Activated CD8-positive, alpha-beta memory T cell treated with anti-CD3 and anti-CD28 coated beads, Interleukin-2, amount 10 ng/mL, durations not matched to agents 7 days and 5 days (primary cell): ENCODE results near the gene NEU4. TPM values are rescaled to one million over a fixed set of nuclear protein-coding genes. Genes with fewer than 3 reads are reported as not detected.

ENCODE experiments used
- ATAC-seq: fragments of 150-1000 bp; cut with Tn5 transposase; one replicate; pipeline ENCODE4 v1.10.0; 2021; ENCODE audit warnings: moderate library complexity
- CTCF ChIA-PET: fragments of 350-600 bp; sonication (Branson Sonifier 250); formaldehyde crosslinking; loops from one replicate; lab custom pipeline; 2021; ENCODE audit warnings: antibody characterized with exemption; lab: Charles Lee
- DNase-seq: peaks from one replicate; pipeline ENCODE4 v3.0.0-alpha.2; 2020
- H3K27ac Mint-ChIP-seq: one replicate; pipeline ENCODE4 v1.8.0; 2021; ENCODE audit warnings: mild to moderate bottlenecking, mixed read lengths
- H3K27me3 Mint-ChIP-seq: one replicate; pipeline ENCODE4 v1.8.0; 2021; ENCODE audit warnings: mixed read lengths
- H3K36me3 Mint-ChIP-seq: one replicate; pipeline ENCODE4 v1.8.0; 2021; ENCODE audit warnings: mild to moderate bottlenecking, mixed read lengths
- H3K4me1 Mint-ChIP-seq: one replicate; pipeline ENCODE4 v1.8.0; 2021; ENCODE audit warnings: mixed read lengths
- H3K4me3 Mint-ChIP-seq: one replicate; pipeline ENCODE4 v1.8.0; 2021; ENCODE audit warnings: mild to moderate bottlenecking, moderate library complexity, mixed read lengths
- H3K9me3 Mint-ChIP-seq: one replicate; pipeline ENCODE4 v1.8.0; 2022; ENCODE audit warnings: low read depth, mixed read lengths
- total RNA-seq, 2 experiments: library from RNA; stranded (reverse); gene quantifications; one replicate each; pipeline ENCODE4 v1.2.3, GENCODE V29; 2021

NEU4 gene
- total RNA-seq, 2 experiments from 2014 or later = 0.12 TPM; not detected in 1

GRCh38 chr2:241864168-241864849 is 55.3 kb downstream of the NEU4 start:
- peaks cover 49% of the 10 kb centered on the region for H3K27me3 Mint-ChIP-seq
- peak overlapping the region; percentile 52 for H3K4me3 Mint-ChIP-seq
- no peak for DNase-seq
- CTCF ChIA-PET = no interaction called here
- peaks cover 65% of the 10 kb centered on the region for H3K4me1 Mint-ChIP-seq
- peaks cover 13% of the 10 kb centered on the region for H3K9me3 Mint-ChIP-seq
- ATAC-seq = no peak
- peak overlapping the region; percentile 66 for H3K27ac Mint-ChIP-seq
- H3K36me3 Mint-ChIP-seq = peaks cover 10% of the 10 kb centered on the region

GRCh38 chr2:241864850-241865213 is 55.8 kb downstream of the NEU4 start:
- CTCF ChIA-PET = no interaction called here
- ATAC-seq = no peak
- peaks cover 10% of the 10 kb centered on the region for H3K36me3 Mint-ChIP-seq

GRCh38 chr2:241865416-241865956 is 56.5 kb downstream of the NEU4 start:
- DNase-seq (no peak), ATAC-seq (no peak)
- H3K4me1 Mint-ChIP-seq = peaks cover 59% of the 10 kb centered on the region
- peaks cover 10% of the 10 kb centered on the region for H3K36me3 Mint-ChIP-seq
- H3K9me3 Mint-ChIP-seq = peaks cover 13% of the 10 kb centered on the region
- CTCF ChIA-PET = interaction anchor here (1.1 to 1.7 kb wide), 3 partner anchors 14 to 102 kb away, joined by 3 to 9 read pairs (median 5); no protein-coding TSS in a partner anchor
- peaks cover 52% of the 10 kb centered on the region for H3K27me3 Mint-ChIP-seq
- peak overlapping the region; percentile 16 for H3K4me3 Mint-ChIP-seq
- H3K27ac Mint-ChIP-seq = peak overlapping the region; percentile 60

More at GRCh38 chr2:241864850-241865213, 55.8 kb downstream of the NEU4 start:
- Mint-ChIP-seq H3K9me3 (peaks cover 13% of the 10 kb centered on the region), H3K27ac (peak overlapping the region; percentile 66), H3K4me1 (peaks cover 63% of the 10 kb centered on the region), H3K4me3 (peak overlapping the region; percentile 16), H3K27me3 (peaks cover 52% of the 10 kb centered on the region)
- no peak for DNase-seq

- CTCF ChIA-PET = interaction anchor here (0.7 to 1.7 kb wide), 4 partner anchors 13 to 102 kb away, joined by 3 to 9 read pairs (median 4); partner anchors contain the start of gene GAL3ST2
- DNase-seq (no peak), ATAC-seq (peak; percentile 31)
- H3K27ac Mint-ChIP-seq = peak overlapping the region; percentile 60
- H3K4me1 Mint-ChIP-seq = peaks cover 61% of the 10 kb centered on the region
- H3K36me3 Mint-ChIP-seq = peaks cover 10% of the 10 kb centered on the region
- peaks cover 56% of the 10 kb centered on the region for H3K27me3 Mint-ChIP-seq
- no peak overlapping the region for H3K4me3 Mint-ChIP-seq
- H3K9me3 Mint-ChIP-seq = peaks cover 13% of the 10 kb centered on the region
Observed at GRCh38 chr2:241865957-241866789, 57.2 kb downstream of the NEU4 start.

Other genes with a start within 250 kb of the NEU4 start
- 10 to 100 TPM; 38.1 to 39.3 TPM for gene THAP4, start 172.0 kb upstream of the NEU4 start, total RNA-seq
- 10 to 100 TPM; 91.4 to 95.3 TPM for gene ATG4B, start 171.5 kb upstream of the NEU4 start, total RNA-seq
- gene DTYMK, start 122.4 kb upstream of the NEU4 start, total RNA-seq = 10 to 100 TPM; 79.9 to 95.5 TPM
- gene ING5, start 107.2 kb upstream of the NEU4 start, total RNA-seq = 10 to 100 TPM; 26.3 to 28.0 TPM
- 10 to 100 TPM; 21.6 to 26.2 TPM for gene D2HGDH, start 74.6 kb upstream of the NEU4 start, total RNA-seq
- under 1 TPM in 1 of 2 experiments, not detected in 1; 0.20 TPM for gene GAL3ST2, start 32.4 kb upstream of the NEU4 start, total RNA-seq
- 1 to 10 TPM; 2.2 to 4.1 TPM for gene PDCD1, start 49.7 kb downstream of the NEU4 start, total RNA-seq
- gene RTP5, start 60.5 kb downstream of the NEU4 start, total RNA-seq = not detected